Coronary artery (tissue), 2 donors: ENCODE results near the gene ARGLU1.

Experiments used
- DNase-seq: peaks from one replicate; pipeline ENCODE4 v3.0.0-alpha.2; 2017; ENCODE audit warnings: low spot score
- H3K27ac ChIP-seq, 2 donors: fragments of 200-600 bp; sonication (generic); one replicate each; pipeline ENCODE4 v1.5.1; 2016 to 2019
- H3K4me3 ChIP-seq: fragments of 200-600 bp; sonication (generic); 2 replicates; pipeline ENCODE4 v1.5.1; 2016; ENCODE audit warnings: mild to moderate bottlenecking, moderate library complexity
- CTCF ChIP-seq: fragments of 200-600 bp; sonication (generic); IDR thresholded peaks from one replicate; pipeline ENCODE4 v1.5.1; 2019; ENCODE audit warnings: antibody characterized with exemption

The ARGLU1 gene

GRCh38 chr13:106513025-106513983, 54.6 kb downstream of the ARGLU1 start:
- no peak overlapping the region for H3K4me3 ChIP-seq
- no peak for DNase-seq
- no peak for TF ChIP-seq CTCF
- H3K27ac ChIP-seq = no peak overlapping the region

- no peak for DNase-seq
- Histone ChIP-seq H3K27ac (no peak overlapping the region), H3K4me3 (no peak overlapping the region)
- TF ChIP-seq CTCF = no peak
These were observed 60.2 kb downstream of the ARGLU1 start for GRCh38 chr13:106507560-106508274.

- no peak for DNase-seq
- no peak overlapping the region for H3K27ac ChIP-seq
- H3K4me3 ChIP-seq = no peak overlapping the region
- TF ChIP-seq CTCF = no peak
These were observed 61.7 kb downstream of the ARGLU1 start for GRCh38 chr13:106506286-106506685.

GRCh38 chr13:106505732-106506131, 62.2 kb downstream of the ARGLU1 start:
- no peak overlapping the region for H3K27ac ChIP-seq
- TF ChIP-seq CTCF = no peak
- no peak for DNase-seq
- no peak overlapping the region for H3K4me3 ChIP-seq

- Histone ChIP-seq H3K4me3 (no peak overlapping the region), H3K27ac (no peak overlapping the region)
- no peak for DNase-seq
- no peak for TF ChIP-seq CTCF
These were observed 62.6 kb downstream of the ARGLU1 start for GRCh38 chr13:106505295-106505694.

GRCh38 chr13:106503730-106504453, 64.0 kb downstream of the ARGLU1 start:
- Histone ChIP-seq H3K27ac (no peak overlapping the region), H3K4me3 (no peak overlapping the region)
- no peak for TF ChIP-seq CTCF
- no peak for DNase-seq
